Parathyroid adenoma (tissue), 2 donors: ENCODE results near the gene ALDH1L1.

Experiments used
- H2AFZ ChIP-seq: fragments of 300-600 bp; sonication (generic); one replicate; pipeline ENCODE4 v1.7.0; 2017; ENCODE audit warnings: antibody characterized with exemption, mild to moderate bottlenecking
- H3K27ac ChIP-seq: fragments of 300-600 bp; sonication (generic); one replicate; pipeline ENCODE4 v1.7.0; 2017
- H3K27me3 ChIP-seq: fragments of 300-600 bp; sonication (generic); one replicate; pipeline ENCODE4 v1.7.0; 2017; ENCODE audit warnings: low read length; ENCODE audit not compliant: control insufficient read depth, insufficient read depth
- H3K36me3 ChIP-seq: fragments of 300-600 bp; sonication (generic); one replicate; pipeline ENCODE4 v1.7.0; 2017; ENCODE audit warnings: low read length; ENCODE audit not compliant: control insufficient read depth, insufficient read depth
- H3K4me1 ChIP-seq: fragments of 300-600 bp; sonication (generic); one replicate; pipeline ENCODE4 v1.7.0; 2017; ENCODE audit warnings: control low read depth
- H3K4me2 ChIP-seq: fragments of 300-600 bp; sonication (generic); one replicate; pipeline ENCODE4 v1.7.0; 2017; ENCODE audit warnings: low read length
- H3K4me3 ChIP-seq: fragments of 300-600 bp; sonication (generic); one replicate; pipeline ENCODE4 v1.7.0; 2017; ENCODE audit warnings: low read depth, low read length
- H3K79me2 ChIP-seq: fragments of 300-600 bp; sonication (generic); one replicate; pipeline ENCODE4 v1.7.0; 2017; ENCODE audit warnings: control low read depth
- H3K9ac ChIP-seq: fragments of 300-600 bp; sonication (generic); one replicate; pipeline ENCODE4 v1.7.0; 2017; ENCODE audit warnings: mild to moderate bottlenecking
- H3K9me3 ChIP-seq: fragments of 300-600 bp; sonication (generic); one replicate; pipeline ENCODE4 v1.7.0; 2017; ENCODE audit warnings: low read length; ENCODE audit not compliant: control insufficient read depth
- CTCF ChIP-seq: fragments of 300-600 bp; sonication (generic); IDR thresholded peaks from one replicate; pipeline ENCODE4 v1.7.0; 2017; ENCODE audit warnings: antibody characterized with exemption, mild to moderate bottlenecking
- donor health status: primary hyperparathyroidism.

The ALDH1L1 gene

GRCh38 chr3:126137490-126138130, 42.8 kb downstream of the ALDH1L1 start:
- no peaks in the 10 kb centered on the region for H3K36me3 ChIP-seq
- H3K4me1 ChIP-seq: peaks cover 4% of the 10 kb centered on the region
- no peaks in the 10 kb centered on the region for H3K27me3 ChIP-seq
- H2AFZ ChIP-seq: no peak overlapping the region
- no peak for TF ChIP-seq CTCF
- H3K27ac ChIP-seq: no peak overlapping the region
- no peak overlapping the region for H3K4me2 ChIP-seq
- no peak overlapping the region for H3K4me3 ChIP-seq
- H3K79me2 ChIP-seq: no peaks in the 10 kb centered on the region
- H3K9ac ChIP-seq: no peak overlapping the region
- no peaks in the 10 kb centered on the region for H3K9me3 ChIP-seq

GRCh38 chr3:126136428-126137220, 43.8 kb downstream of the ALDH1L1 start:
- H3K27ac ChIP-seq: no peak overlapping the region
- no peaks in the 10 kb centered on the region for H3K27me3 ChIP-seq
- H3K4me3 ChIP-seq: no peak overlapping the region
- H3K79me2 ChIP-seq: no peaks in the 10 kb centered on the region
- H3K4me1 ChIP-seq: peaks cover 4% of the 10 kb centered on the region
- H3K4me2 ChIP-seq: no peak overlapping the region
- no peak overlapping the region for H3K9ac ChIP-seq
- no peaks in the 10 kb centered on the region for H3K9me3 ChIP-seq
- no peak for TF ChIP-seq CTCF
- H3K36me3 ChIP-seq: no peaks in the 10 kb centered on the region
- no peak overlapping the region for H2AFZ ChIP-seq

GRCh38 chr3:126135406-126136076, 44.8 kb downstream of the ALDH1L1 start:
- Histone ChIP-seq H3K79me2 (no peaks in the 10 kb centered on the region), H3K27me3 (no peaks in the 10 kb centered on the region), H3K4me3 (no peak overlapping the region), H3K4me1 (peaks cover 4% of the 10 kb centered on the region), H3K4me2 (no peak overlapping the region), H2AFZ (no peak overlapping the region), H3K9me3 (no peaks in the 10 kb centered on the region), H3K9ac (no peak overlapping the region), H3K36me3 (no peaks in the 10 kb centered on the region), H3K27ac (no peak overlapping the region)
- TF ChIP-seq CTCF: no peak

- TF ChIP-seq CTCF: no peak
Observed at GRCh38 chr3:126135071-126135405, 45.3 kb downstream of the ALDH1L1 start.

More at GRCh38 chr3:126135071-126135405, 45.3 kb downstream of the ALDH1L1 start:
- H3K9ac ChIP-seq: no peak overlapping the region
- H3K27me3 ChIP-seq: no peaks in the 10 kb centered on the region
- H3K9me3 ChIP-seq: no peaks in the 10 kb centered on the region
- no peak overlapping the region for H2AFZ ChIP-seq
- H3K4me1 ChIP-seq: peaks cover 4% of the 10 kb centered on the region
- no peak overlapping the region for H3K27ac ChIP-seq
- no peaks in the 10 kb centered on the region for H3K79me2 ChIP-seq
- H3K36me3 ChIP-seq: no peaks in the 10 kb centered on the region
- H3K4me3 ChIP-seq: no peak overlapping the region
- H3K4me2 ChIP-seq: no peak overlapping the region
